Right lobe of liver (tissue), 4 donors: Measurements from ENCODE around the gene DIS3L2.

Source experiments
- CTCF ChIP-seq, 4 donors: fragments of 200-600 bp in 3 of 4; fragments of 450-650 bp in 1 of 4; IDR thresholded peaks; one replicate each; pipeline versions ENCODE4 v1.5.1 to v1.8.0; 2016 to 2022; ENCODE audit warnings: antibody characterized with exemption in 4 of 4, mild to moderate bottlenecking in 2 of 4
- POLR2A ChIP-seq: fragments of 450-650 bp; IDR thresholded peaks from one replicate; pipeline ENCODE4 v1.6.1; 2017; ENCODE audit warnings: antibody characterized with exemption, mild to moderate bottlenecking
- donor health status: DM: no; HTN: no; CAD: no.
- donor health status: DM: no; HTN: no; CAD: no.
- donor health status: DM: no; HTN: yes; CAD: no.

DNA sequence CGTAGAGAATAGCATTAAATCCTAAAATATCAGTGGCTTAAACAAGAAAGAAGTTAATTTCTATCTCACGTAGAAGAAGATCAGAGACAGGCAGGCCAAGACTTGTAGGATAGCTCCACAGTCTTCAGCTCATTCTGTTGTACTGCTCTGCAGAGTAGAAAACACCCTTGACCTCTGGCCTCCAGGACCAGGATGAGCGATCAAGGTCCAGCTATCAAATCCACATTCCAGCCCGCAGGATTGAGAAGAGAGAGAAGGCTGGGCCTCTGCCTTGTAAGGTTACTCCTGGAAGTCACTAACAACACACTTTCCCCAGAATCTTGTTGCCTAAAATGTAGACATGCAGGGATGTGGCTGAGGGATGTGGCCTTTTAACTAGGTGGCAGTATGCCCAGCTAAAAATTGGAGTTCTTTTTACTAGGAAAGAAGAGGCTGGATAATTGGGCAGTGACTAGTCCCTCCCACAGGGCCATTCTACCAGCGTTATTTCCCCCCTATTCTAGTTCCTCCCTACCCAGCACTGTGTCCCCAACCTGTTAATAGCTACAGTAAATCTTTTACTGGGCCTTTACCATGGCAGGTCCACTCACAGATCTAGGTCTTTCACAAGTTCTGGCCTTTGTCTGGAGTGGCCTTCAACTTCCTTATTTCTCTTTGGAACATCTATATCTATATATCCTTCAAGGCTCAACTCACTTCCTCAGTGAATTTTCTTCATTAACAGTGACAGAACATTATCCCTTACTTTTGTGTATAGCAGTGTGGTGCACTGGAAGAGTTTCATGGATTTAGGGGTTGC lies 165.0 kb downstream of the DIS3L2 start:
- TF ChIP-seq POLR2A (no peak), CTCF (IDR thresholded peaks at IDR 0.05) (no peak)
